Dendritic cell treated with granulocyte-macrophage colony-stimulating factor and Interleukin-4, amounts not matched to agents 40 ng/mL and 50 ng/mL, for 4 days (primary cell): ENCODE data around the gene REEP1.

Experiments
- H3K27ac Mint-ChIP-seq: one replicate; pipeline ENCODE4 v1.8.0; 2022; ENCODE audit warnings: mild to moderate bottlenecking, mixed read lengths
- H3K27me3 Mint-ChIP-seq: one replicate; pipeline ENCODE4 v1.8.0; 2022; ENCODE audit warnings: mild to moderate bottlenecking, mixed read lengths
- H3K36me3 Mint-ChIP-seq: one replicate; pipeline ENCODE4 v1.8.0; 2022; ENCODE audit warnings: low read depth, mixed read lengths
- H3K4me1 Mint-ChIP-seq: one replicate; pipeline ENCODE4 v1.8.0; 2022; ENCODE audit warnings: low read depth, mixed read lengths
- H3K4me3 Mint-ChIP-seq: one replicate; pipeline ENCODE4 v1.8.0; 2022; ENCODE audit warnings: mild to moderate bottlenecking, moderate library complexity, mixed read lengths
- H3K9me3 Mint-ChIP-seq: one replicate; pipeline ENCODE4 v1.8.0; 2022; ENCODE audit warnings: mixed read lengths
- intact Hi-C: fragments of 100-400 bp; cut with micrococcal nuclease; formaldehyde crosslinking; loops from one replicate; pipeline ENCODE4 v1.15.0; 2022

The REEP1 gene

GRCh38 chr2:86337244-86337835 is at the start of gene REEP1:
REEP1 (minus strand) TSS chr2:86337626; CDS start chr2:86337510, 116 bp downstream.
- Mint-ChIP-seq H3K27me3 (peaks cover 78% of the 10 kb centered on the region), H3K36me3 (no peaks in the 10 kb centered on the region), H3K4me3 (peak within 1 kb of the TSS; percentile 66), H3K27ac (no peak within 1 kb of the TSS), H3K9me3 (peaks cover 13% of the 10 kb centered on the region), H3K4me1 (peaks cover 13% of the 10 kb centered on the region)
- intact Hi-C loops, result no loop called here

- intact Hi-C loops, result no loop called here
- Mint-ChIP-seq H3K27ac (no peak overlapping the region), H3K27me3 (no peaks in the 10 kb centered on the region), H3K9me3 (no peaks in the 10 kb centered on the region), H3K4me3 (no peak overlapping the region), H3K4me1 (no peaks in the 10 kb centered on the region), H3K36me3 (no peaks in the 10 kb centered on the region)
Observed at GRCh38 chr2:86383844-86384243, 46.4 kb upstream of the REEP1 start.

- Mint-ChIP-seq H3K4me3 (no peak overlapping the region), H3K9me3 (no peaks in the 10 kb centered on the region), H3K27me3 (peaks cover 6% of the 10 kb centered on the region), H3K4me1 (no peaks in the 10 kb centered on the region), H3K36me3 (no peaks in the 10 kb centered on the region), H3K27ac (no peak overlapping the region)
- intact Hi-C loops, result no loop called here
Observed at GRCh38 chr2:86382698-86383097, 45.3 kb upstream of the REEP1 start.

GRCh38 chr2:86382108-86382507 is 44.7 kb upstream of the REEP1 start:
- Mint-ChIP-seq H3K9me3 (no peaks in the 10 kb centered on the region), H3K4me3 (no peak overlapping the region), H3K27me3 (peaks cover 9% of the 10 kb centered on the region), H3K27ac (no peak overlapping the region), H3K36me3 (no peaks in the 10 kb centered on the region), H3K4me1 (no peaks in the 10 kb centered on the region)
- intact Hi-C loops, result no loop called here

GRCh38 chr2:86378469-86378868 is 41.0 kb upstream of the REEP1 start:
- H3K27me3 Mint-ChIP-seq, result peaks cover 11% of the 10 kb centered on the region
- no peaks in the 10 kb centered on the region for H3K4me1 Mint-ChIP-seq
- intact Hi-C loops, result no loop called here
- no peak overlapping the region for H3K4me3 Mint-ChIP-seq
- H3K27ac Mint-ChIP-seq, result no peak overlapping the region
- H3K36me3 Mint-ChIP-seq, result no peaks in the 10 kb centered on the region
- H3K9me3 Mint-ChIP-seq, result no peaks in the 10 kb centered on the region

- Mint-ChIP-seq H3K36me3 (no peaks in the 10 kb centered on the region), H3K4me1 (peaks cover 10% of the 10 kb centered on the region), H3K4me3 (no peak overlapping the region), H3K27ac (no peak overlapping the region), H3K27me3 (peaks cover 15% of the 10 kb centered on the region), H3K9me3 (no peaks in the 10 kb centered on the region)
- intact Hi-C loops, result no loop called here
Observed at GRCh38 chr2:86375623-86376022, 38.2 kb upstream of the REEP1 start.

GRCh38 chr2:86372641-86373502 is 35.4 kb upstream of the REEP1 start:
- intact Hi-C loops, result loop anchor here (2.0 kb wide), 1 partner anchor 152 kb away; no protein-coding TSS in a partner anchor
- H3K27ac Mint-ChIP-seq, result no peak overlapping the region
- H3K4me1 Mint-ChIP-seq, result peaks cover 18% of the 10 kb centered on the region
- H3K36me3 Mint-ChIP-seq, result no peaks in the 10 kb centered on the region
- H3K27me3 Mint-ChIP-seq, result peaks cover 10% of the 10 kb centered on the region
- H3K4me3 Mint-ChIP-seq, result no peak overlapping the region
- no peaks in the 10 kb centered on the region for H3K9me3 Mint-ChIP-seq

GRCh38 chr2:86372133-86372532 is 34.7 kb upstream of the REEP1 start:
- intact Hi-C loops, result loop anchor here (2.0 kb wide), 1 partner anchor 151 kb away; no protein-coding TSS in a partner anchor
- Mint-ChIP-seq H3K9me3 (no peaks in the 10 kb centered on the region), H3K36me3 (no peaks in the 10 kb centered on the region), H3K27ac (no peak overlapping the region), H3K27me3 (peaks cover 7% of the 10 kb centered on the region), H3K4me1 (peaks cover 21% of the 10 kb centered on the region), H3K4me3 (no peak overlapping the region)

- Mint-ChIP-seq H3K36me3 (no peaks in the 10 kb centered on the region), H3K4me1 (peaks cover 21% of the 10 kb centered on the region)
Observed at GRCh38 chr2:86371527-86371926, 34.1 kb upstream of the REEP1 start.

GRCh38 chr2:86370579-86370978 is 33.2 kb upstream of the REEP1 start:
- intact Hi-C loops, result no loop called here
- Mint-ChIP-seq H3K4me3 (no peak overlapping the region), H3K9me3 (no peaks in the 10 kb centered on the region), H3K27ac (no peak overlapping the region), H3K27me3 (peaks cover 5% of the 10 kb centered on the region), H3K36me3 (no peaks in the 10 kb centered on the region), H3K4me1 (peaks cover 21% of the 10 kb centered on the region)

More at GRCh38 chr2:86371527-86371926, 34.1 kb upstream of the REEP1 start:
- Mint-ChIP-seq H3K27ac (no peak overlapping the region), H3K27me3 (peaks cover 5% of the 10 kb centered on the region), H3K9me3 (no peaks in the 10 kb centered on the region), H3K4me3 (no peak overlapping the region)
- intact Hi-C loops, result no loop called here

- Mint-ChIP-seq H3K27ac (no peak overlapping the region), H3K9me3 (no peaks in the 10 kb centered on the region), H3K36me3 (no peaks in the 10 kb centered on the region), H3K4me1 (peaks cover 21% of the 10 kb centered on the region), H3K27me3 (peaks cover 3% of the 10 kb centered on the region), H3K4me3 (no peak overlapping the region)
- intact Hi-C loops, result loop anchor here (1.0 kb wide), 1 partner anchor 147 kb away; no protein-coding TSS in a partner anchor
Observed at GRCh38 chr2:86368161-86368824, 30.9 kb upstream of the REEP1 start.

GRCh38 chr2:86367499-86367777 is 30.0 kb upstream of the REEP1 start:
- H3K27ac Mint-ChIP-seq, result no peak overlapping the region

GRCh38 chr2:86366651-86367498 is 29.4 kb upstream of the REEP1 start:
- no peaks in the 10 kb centered on the region for H3K36me3 Mint-ChIP-seq
- peaks cover 16% of the 10 kb centered on the region for H3K4me1 Mint-ChIP-seq
- intact Hi-C loops, result no loop called here
- H3K27me3 Mint-ChIP-seq, result no peaks in the 10 kb centered on the region
- H3K9me3 Mint-ChIP-seq, result no peaks in the 10 kb centered on the region
- H3K4me3 Mint-ChIP-seq, result no peak overlapping the region
- H3K27ac Mint-ChIP-seq, result no peak overlapping the region

More at GRCh38 chr2:86367499-86367777, 30.0 kb upstream of the REEP1 start:
- no peaks in the 10 kb centered on the region for H3K36me3 Mint-ChIP-seq
- no peak overlapping the region for H3K4me3 Mint-ChIP-seq
- no peaks in the 10 kb centered on the region for H3K9me3 Mint-ChIP-seq
- intact Hi-C loops, result no loop called here
- H3K27me3 Mint-ChIP-seq, result no peaks in the 10 kb centered on the region
- H3K4me1 Mint-ChIP-seq, result peaks cover 20% of the 10 kb centered on the region
